GM19452 (cell line): ENCODE measurements around the gene KCNH2.
"Not testable (repeated sequence)": the region's sequence is repeated elsewhere in the genome, so short reads cannot be mapped to it uniquely, and the experiment has no call there.

ENCODE experiments used
- ATAC-seq: cut with Tn5 transposase; IDR thresholded peaks from one replicate; pipeline ENCODE4 v1.9.1; 2021; ENCODE audit not compliant: unreplicated experiment

The KCNH2 gene

GRCh38 chr7:151012911-151013347, 34.8 kb upstream of the KCNH2 start:
- no peak for ATAC-seq

DNA sequence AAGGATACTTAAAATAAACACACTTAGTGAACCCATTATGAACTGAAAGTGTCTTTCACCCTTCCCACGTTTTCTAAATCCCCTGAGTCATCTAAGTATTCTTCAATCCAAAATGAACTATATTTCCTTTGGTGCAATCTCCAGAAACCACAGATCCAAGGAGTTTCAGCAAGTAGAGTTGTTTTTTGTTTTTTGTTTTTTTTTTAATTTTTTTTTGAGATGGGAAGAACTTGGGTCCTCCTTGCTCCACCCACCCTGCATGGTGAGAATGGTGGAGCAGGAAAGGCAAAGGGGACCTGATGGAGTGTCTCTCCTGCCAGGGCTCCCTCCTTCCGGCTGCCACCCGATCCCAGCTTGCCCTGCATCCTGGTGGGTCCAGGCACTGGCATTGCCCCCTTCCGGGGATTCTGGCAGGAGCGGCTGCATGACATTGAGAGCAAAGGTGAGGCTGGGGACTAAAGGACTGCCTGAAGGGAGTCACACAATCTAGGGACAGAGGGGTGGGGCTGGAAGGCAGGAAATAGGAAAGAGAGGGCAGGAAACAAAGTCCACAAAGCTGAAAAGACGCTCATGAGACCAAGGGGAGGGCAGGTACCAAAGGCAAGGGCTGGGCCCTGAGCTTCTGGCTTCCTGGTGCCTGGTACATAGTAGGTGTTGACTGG, 34.0 kb upstream of the KCNH2 start:
- no peak for ATAC-seq

- ATAC-seq = not testable (repeated sequence)
Observed at GRCh38 chr7:151011616-151012015, 33.5 kb upstream of the KCNH2 start.

GRCh38 chr7:151011097-151011409, 32.9 kb upstream of the KCNH2 start:
- ATAC-seq = no peak

- ATAC-seq = no peak
Observed at GRCh38 chr7:151010307-151011096, 32.4 kb upstream of the KCNH2 start.

DNA sequence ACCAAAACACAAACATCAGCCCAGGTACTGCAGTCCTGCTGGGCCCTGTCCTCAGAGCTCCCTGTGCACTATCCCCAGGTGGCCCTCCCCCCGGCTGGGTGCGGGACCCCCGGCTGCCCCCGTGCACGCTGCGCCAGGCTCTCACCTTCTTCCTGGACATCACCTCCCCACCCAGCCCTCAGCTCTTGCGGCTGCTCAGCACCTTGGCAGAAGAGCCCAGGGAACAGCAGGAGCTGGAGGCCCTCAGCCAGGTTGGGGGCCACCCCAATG, 31.9 kb upstream of the KCNH2 start:
- ATAC-seq = no peak

DNA sequence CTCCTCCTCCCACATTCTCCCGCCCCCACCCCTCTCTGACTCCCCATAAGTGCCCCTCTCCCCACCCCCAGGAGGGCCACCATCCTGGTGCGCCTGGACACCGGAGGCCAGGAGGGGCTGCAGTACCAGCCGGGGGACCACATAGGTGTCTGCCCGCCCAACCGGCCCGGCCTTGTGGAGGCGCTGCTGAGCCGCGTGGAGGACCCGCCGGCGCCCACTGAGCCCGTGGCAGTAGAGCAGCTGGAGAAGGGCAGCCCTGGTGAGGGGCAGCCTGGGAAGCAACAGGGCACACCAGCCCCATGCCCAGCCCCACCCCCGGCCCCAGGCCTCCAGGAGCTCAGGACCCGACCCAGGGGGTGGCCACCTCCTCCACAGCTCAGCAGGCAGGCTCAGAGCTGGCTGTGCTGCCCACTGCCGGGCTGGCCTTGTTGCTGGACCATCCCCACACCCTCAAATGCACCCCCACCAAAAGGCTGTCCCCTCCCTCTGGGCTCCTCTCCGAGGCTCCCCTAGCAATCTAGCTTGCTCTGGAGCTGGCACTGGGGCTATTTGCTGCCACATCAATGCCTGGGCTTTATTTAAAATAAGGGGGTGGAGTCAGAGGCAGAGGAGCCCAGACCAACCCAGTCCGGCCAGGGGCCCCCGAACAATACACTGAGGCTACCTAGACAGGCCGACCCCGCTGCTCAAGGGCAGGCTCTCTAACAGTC, 31.4 kb upstream of the KCNH2 start:
- ATAC-seq = no peak

DNA sequence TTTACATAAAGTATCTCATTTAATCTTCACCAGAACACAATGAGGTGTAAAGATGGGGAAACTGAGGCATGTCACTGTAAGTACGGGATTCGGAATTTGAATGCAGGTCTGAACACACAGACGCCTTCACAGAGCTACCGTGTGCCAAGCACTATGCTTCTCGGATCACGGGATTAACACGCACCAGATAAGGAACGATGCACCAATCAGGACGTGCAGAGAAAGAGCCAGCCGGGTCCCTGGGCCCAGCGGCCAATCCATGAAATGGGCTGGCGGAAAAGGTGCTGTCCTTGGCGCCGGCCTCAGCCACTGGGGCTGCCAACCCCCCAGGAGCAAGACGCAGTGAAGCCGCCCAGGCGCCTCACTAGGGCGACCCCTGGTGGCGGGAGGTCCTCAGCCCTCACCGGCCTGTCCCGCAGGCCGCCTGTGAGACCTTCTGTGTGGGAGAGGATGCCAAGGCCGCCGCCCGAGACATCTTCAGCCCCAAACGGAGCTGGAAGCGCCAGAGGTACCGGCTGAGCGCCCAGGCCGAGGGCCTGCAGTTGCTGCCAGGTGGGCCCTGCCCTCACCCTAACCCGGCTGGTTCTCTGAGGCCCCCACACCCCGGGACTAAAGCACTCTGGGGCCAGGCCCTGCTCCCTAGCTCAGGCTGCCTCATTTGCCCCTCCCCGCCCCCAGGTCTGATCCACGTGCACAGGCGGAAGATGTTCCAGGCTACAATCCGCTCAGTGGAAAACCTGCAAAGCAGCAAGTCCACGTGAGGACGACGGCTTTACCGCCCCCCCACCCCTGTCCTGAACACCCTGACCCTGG, 30.6 kb upstream of the KCNH2 start:
- peak; percentile 68 for ATAC-seq

GRCh38 chr7:151008143-151008510, 30.0 kb upstream of the KCNH2 start:
- ATAC-seq = no peak

DNA sequence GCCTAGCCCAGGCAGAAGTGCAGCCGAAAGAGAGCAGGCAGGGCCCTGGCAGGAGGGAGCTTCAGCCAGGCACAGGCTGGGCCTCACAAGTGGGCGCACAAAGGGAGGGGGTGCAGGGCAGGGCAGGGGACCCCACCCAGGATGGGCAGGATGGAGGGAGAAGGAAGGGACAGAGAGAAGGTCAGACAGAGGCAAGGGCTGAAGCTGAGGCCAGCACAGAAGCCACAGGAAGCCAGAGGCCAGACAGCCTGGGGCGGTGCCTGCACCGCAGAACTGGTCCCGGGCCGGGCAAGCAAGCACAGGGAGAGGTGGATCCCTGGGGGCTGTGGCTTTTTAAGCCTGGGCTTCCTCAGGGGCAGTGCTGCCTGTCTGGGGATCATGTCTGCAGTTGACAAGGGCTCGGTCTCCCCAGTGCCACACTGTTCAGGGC, 29.4 kb upstream of the KCNH2 start:
- no peak for ATAC-seq

GRCh38 chr7:151006590-151007300, 28.6 kb upstream of the KCNH2 start:
- ATAC-seq = no peak

GRCh38 chr7:151005566-151005965, 27.4 kb upstream of the KCNH2 start:
- no peak for ATAC-seq

DNA sequence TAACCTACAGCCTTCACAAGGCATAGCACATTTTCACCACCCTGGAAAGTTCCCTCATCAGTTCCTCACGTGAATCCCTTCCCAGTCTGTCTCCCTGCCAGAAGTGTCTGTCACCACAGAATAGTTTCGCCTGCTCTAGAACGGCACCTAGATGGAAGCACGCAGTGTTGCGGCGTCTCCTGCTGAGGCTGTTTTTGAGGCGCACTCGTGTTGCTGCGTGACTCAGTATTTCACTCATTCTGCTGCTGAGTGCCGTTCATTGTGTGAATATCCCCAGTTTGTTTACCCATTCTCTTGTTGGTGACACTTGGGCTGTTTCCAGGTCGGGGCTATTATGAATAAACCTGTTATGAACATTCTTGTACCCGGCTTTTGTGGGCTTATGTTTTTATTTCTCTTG, 25.5 kb upstream of the KCNH2 start:
- ATAC-seq = no peak

- ATAC-seq = no peak
Observed at GRCh38 chr7:151001546-151001945, 23.4 kb upstream of the KCNH2 start.

DNA sequence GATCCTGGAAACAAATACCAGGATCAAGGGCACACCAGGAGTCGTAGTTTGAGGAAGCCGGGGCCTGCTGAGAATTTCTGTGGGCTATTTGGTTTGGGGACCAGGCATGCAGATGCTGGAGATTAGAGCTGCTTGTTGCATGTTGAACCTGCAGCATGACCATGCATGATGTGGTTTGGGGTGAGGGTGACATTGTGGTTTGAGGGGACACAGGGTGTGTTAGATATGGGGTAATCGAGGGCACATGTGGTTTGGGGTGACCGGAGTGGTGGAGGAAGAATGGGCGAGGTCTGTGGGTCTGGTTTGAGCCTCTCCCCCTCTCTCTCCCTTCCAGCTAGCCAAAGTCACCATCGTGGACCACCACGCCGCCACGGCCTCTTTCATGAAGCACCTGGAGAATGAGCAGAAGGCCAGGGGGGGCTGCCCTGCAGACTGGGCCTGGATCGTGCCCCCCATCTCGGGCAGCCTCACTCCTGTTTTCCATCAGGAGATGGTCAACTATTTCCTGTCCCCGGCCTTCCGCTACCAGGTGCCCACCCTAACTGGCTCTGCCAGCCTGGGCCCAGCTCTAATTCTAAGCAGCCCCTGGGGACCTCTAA, 22.9 kb upstream of the KCNH2 start:
- no peak for ATAC-seq

GRCh38 chr7:150999497-151000230, 21.5 kb upstream of the KCNH2 start:
- no peak for ATAC-seq

- ATAC-seq = no peak
Observed at GRCh38 chr7:150999001-150999400, 20.9 kb upstream of the KCNH2 start.

GRCh38 chr7:150998341-150998740, 20.2 kb upstream of the KCNH2 start:
- ATAC-seq = no peak

DNA sequence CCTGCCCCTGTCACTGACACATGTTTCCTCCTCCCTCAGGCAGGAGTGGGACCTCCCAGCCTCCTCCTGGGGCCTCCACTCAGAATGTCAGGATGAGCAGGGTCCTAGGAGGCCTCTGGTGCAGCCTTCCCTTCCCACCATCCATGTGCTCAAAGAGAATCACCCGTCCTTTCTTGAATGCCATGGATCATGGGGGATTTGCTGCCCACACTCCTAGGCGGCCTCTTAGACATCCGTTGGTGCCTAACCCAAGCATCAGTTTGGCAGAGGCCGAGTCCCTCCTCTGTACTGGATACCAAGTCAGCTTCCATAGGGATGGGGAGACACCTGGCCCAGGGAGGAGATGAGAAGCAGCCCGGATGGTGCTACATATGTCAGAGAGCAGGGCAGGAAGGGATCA, 19.7 kb upstream of the KCNH2 start:
- no peak for ATAC-seq

DNA sequence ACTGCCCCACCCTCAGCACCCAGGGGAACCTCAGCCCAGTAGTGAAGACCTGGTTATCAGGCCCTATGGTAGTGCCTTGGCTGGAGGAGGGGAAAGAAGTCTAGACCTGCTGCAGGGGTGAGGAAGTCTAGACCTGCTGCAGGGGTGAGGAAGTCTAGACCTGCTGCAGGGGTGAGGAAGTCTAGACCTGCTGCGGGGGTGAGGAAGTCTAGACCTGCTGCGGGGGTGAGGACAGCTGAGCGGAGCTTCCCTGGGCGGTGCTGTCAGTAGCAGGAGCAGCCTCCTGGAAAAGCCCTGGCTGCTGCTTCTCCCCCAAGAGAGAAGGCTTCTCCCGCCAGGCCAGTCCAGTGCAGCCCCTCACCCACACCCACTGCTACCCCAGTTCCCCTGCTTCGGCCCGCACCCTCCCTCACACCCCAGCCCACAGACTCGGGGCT, 19.0 kb upstream of the KCNH2 start:
- no peak for ATAC-seq
